Measurements from ENCODE around the gene VWC2L. TPM values are rescaled to one million over a fixed set of nuclear protein-coding genes. Genes with fewer than 3 reads are reported as not detected.

The VWC2L gene
- total RNA-seq, 2 experiments from 2014 or later: not detected

- H3K27ac Mint-ChIP-seq: no peak overlapping the region
- no peak overlapping the region for H3K4me3 Mint-ChIP-seq
- no peak for ATAC-seq (ENCODE audit: low read depth)
- POLR2A ChIA-PET: no interaction called here
- H3K36me3 Mint-ChIP-seq: no peaks in the 10 kb centered on the region
- H3K27me3 Mint-ChIP-seq: no peaks in the 10 kb centered on the region
- DNase-seq: no peak
- H3K4me1 Mint-ChIP-seq: no peaks in the 10 kb centered on the region
- H3K9me3 Mint-ChIP-seq: no peaks in the 10 kb centered on the region
These were observed 9.3 kb upstream of the VWC2L start for GRCh38 chr2:214401580-214401979.

DNA sequence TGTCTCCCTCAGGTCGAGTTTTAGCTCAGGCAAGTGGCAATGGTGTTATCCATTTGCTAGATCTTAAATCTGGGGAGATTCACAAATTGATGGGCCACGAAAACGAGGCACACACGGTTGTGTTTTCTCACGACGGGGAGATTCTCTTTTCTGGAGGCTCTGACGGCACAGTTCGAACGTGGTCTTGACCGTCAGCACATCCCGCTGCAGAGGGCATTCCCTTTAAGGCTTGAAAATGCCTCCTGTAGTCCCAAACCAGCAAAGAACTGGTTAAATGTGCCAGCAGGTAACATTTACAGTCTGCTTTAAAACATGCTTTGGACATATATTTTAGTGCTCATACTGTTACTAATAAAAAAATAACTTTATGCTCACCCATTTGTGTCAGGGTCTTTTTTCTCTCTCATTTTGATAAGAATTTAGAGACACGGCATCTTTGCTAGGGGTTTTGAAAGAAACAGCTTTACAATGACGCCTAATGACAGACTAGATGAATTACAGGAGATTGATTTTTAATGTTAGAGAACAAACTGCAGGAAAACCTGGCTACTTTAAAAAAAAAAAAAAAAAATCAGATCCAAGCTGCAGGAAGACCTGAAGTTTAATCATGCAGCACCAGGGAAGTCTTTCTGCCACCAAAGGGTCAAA lies 602 bp upstream of the VWC2L start:
- DNase-seq (no peak), ATAC-seq (ENCODE audit: low read depth) (no peak)
- no peaks in the 10 kb centered on the region for H3K36me3 Mint-ChIP-seq
- H3K27me3 Mint-ChIP-seq: no peaks in the 10 kb centered on the region
- H3K27ac Mint-ChIP-seq: no peak overlapping the region
- no peaks in the 10 kb centered on the region for H3K4me1 Mint-ChIP-seq
- POLR2A ChIA-PET: no interaction called here
- H3K9me3 Mint-ChIP-seq: no peaks in the 10 kb centered on the region
- no peak overlapping the region for H3K4me3 Mint-ChIP-seq

DNA sequence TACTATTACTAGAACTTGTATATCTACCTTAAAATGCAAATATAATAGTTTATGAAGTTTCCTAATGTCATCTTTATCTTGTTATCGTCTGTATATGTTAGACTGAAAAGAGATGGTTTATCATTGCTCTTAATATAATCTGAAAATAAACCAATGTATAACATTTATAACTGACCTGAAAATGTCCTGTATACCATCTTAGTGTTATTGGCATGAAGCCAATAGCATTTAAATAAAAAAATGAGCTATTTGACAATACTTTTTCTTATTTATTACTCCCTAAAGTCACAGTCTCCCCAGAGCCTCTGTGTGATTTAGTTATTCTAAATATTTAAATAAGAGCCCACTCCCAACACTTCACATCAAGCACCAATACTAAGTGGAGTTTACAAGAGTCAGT lies 1.8 kb downstream of the VWC2L start:
- Mint-ChIP-seq H3K4me3 (no peak overlapping the region), H3K4me1 (no peaks in the 10 kb centered on the region), H3K27ac (no peak overlapping the region), H3K9me3 (no peaks in the 10 kb centered on the region), H3K27me3 (no peaks in the 10 kb centered on the region), H3K36me3 (no peaks in the 10 kb centered on the region)
- no peak for ATAC-seq (ENCODE audit: low read depth)
- no peak for DNase-seq
- POLR2A ChIA-PET: no interaction called here

DNA sequence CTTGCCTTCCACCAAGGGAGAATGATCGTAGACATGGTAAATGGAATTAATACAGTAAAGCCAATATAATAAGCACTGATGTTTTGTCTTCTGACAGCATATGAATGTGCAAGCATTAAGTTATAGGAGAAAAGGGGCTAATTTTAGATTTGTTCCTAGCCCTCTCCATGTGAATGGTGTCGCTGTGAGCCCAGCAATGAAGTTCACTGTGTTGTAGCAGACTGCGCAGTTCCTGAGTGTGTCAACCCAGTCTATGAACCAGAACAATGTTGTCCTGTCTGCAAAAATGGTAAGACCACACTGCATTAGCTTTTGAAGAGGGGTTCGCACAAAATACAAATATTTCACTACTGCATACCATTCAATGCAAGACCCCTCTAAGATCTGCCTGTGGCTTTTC lies 25.6 kb downstream of the VWC2L start:
- Mint-ChIP-seq H3K4me3 (no peak overlapping the region), H3K27me3 (no peaks in the 10 kb centered on the region), H3K36me3 (no peaks in the 10 kb centered on the region), H3K27ac (no peak overlapping the region), H3K4me1 (no peaks in the 10 kb centered on the region), H3K9me3 (no peaks in the 10 kb centered on the region)
- ATAC-seq (ENCODE audit: low read depth): no peak
- DNase-seq: no peak
- POLR2A ChIA-PET: no interaction called here

DNA sequence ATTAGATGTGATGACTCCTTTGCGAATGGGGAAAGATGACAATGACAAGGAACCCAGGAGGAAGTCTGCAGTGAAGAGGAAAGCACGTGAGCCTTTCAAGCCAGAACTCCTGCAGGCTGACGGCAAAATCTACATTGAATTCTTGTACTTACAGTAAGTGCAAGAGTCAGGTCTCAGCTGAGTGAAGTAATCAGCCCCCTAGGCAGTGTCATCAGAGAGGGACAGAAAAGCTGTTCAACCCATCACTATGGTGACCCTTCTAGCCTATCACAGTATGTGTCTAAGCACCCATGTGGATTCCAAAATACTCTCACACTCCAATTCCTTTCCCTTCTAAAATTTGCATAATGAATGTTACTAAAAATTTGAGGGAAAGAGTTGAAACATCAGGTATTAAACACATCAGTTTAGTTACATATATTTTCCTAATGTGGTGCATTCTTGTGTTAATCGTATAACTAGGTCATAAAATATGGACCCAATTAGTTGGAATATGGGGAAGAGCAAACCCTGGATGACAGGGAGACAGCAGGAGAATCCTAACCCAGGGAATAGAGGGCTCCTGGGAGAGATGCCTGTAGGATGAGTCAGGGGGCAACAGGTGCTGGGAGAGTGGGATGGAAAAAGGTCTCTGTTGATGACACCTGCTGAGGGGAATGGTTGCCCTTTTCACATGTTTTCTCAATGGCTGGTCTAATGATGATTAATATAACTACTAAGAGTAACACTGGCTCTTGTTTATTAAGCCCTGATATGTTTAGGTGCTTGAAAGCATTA lies 39.5 kb downstream of the VWC2L start:
- no peak for ATAC-seq (ENCODE audit: low read depth)
- H3K36me3 Mint-ChIP-seq: no peaks in the 10 kb centered on the region
- H3K4me1 Mint-ChIP-seq: no peaks in the 10 kb centered on the region

DNA sequence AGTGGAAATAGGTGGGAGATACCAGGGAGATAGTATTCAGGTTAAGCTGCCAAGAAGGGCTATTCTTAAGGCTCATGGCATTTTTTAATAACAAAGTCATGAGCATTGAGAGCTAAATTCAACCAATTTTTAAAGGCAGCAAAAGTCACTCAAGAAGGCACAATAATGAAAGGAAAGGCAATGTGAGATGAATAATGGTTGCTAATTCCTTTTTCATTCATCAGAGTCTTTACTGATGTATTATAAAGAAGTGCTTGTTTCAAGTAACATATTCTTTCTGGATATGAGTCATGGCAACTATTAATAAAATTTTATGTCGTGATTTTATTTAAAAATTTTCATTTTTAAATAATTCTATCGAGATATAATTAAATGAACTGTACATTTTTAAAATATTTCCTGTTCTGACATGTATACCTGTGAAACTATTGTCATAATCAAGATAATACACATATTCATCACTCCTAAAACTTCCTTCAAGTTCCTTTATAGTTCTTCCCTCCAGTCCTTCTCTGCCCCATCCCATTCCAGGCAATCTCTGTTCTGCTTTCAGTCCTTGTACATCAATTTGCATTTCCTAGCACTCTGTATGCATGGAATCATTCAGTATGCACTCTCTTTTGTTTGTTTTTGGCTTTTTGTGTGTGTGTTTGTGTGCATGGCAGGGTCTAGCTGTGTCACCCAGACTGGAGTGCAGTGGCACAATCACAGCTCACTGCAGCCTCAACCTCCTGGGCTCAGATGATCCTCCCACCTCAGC lies 40.8 kb downstream of the VWC2L start:
- H3K27me3 Mint-ChIP-seq: no peaks in the 10 kb centered on the region
- DNase-seq (no peak), ATAC-seq (ENCODE audit: low read depth) (no peak)
- no peaks in the 10 kb centered on the region for H3K36me3 Mint-ChIP-seq
- no peaks in the 10 kb centered on the region for H3K4me1 Mint-ChIP-seq
- H3K4me3 Mint-ChIP-seq: no peak overlapping the region
- POLR2A ChIA-PET: no interaction called here
- no peak overlapping the region for H3K27ac Mint-ChIP-seq
- H3K9me3 Mint-ChIP-seq: no peaks in the 10 kb centered on the region

More for the DNA sequence above, 39.5 kb downstream of the VWC2L start:
- POLR2A ChIA-PET: no interaction called here
- Mint-ChIP-seq H3K9me3 (no peaks in the 10 kb centered on the region), H3K27ac (no peak overlapping the region), H3K4me3 (no peak overlapping the region), H3K27me3 (no peaks in the 10 kb centered on the region)
- no peak for DNase-seq

- H3K36me3 Mint-ChIP-seq: no peaks in the 10 kb centered on the region
- peaks cover 1% of the 10 kb centered on the region for H3K9me3 Mint-ChIP-seq
- no peaks in the 10 kb centered on the region for H3K27me3 Mint-ChIP-seq
- H3K4me1 Mint-ChIP-seq: no peaks in the 10 kb centered on the region
- POLR2A ChIA-PET: no interaction called here
- DNase-seq (no peak), ATAC-seq (ENCODE audit: low read depth) (no peak)
- H3K4me3 Mint-ChIP-seq: no peak overlapping the region
- no peak overlapping the region for H3K27ac Mint-ChIP-seq
These were observed 54.7 kb downstream of the VWC2L start for GRCh38 chr2:214465363-214466146.

GRCh38 chr2:214469728-214470127 lies 58.9 kb downstream of the VWC2L start:
- no peaks in the 10 kb centered on the region for H3K27me3 Mint-ChIP-seq
- H3K36me3 Mint-ChIP-seq: no peaks in the 10 kb centered on the region
- H3K9me3 Mint-ChIP-seq: no peaks in the 10 kb centered on the region
- no peak for DNase-seq
- no peaks in the 10 kb centered on the region for H3K4me1 Mint-ChIP-seq
- POLR2A ChIA-PET: no interaction called here
- H3K4me3 Mint-ChIP-seq: no peak overlapping the region
- no peak for ATAC-seq (ENCODE audit: low read depth)
- no peak overlapping the region for H3K27ac Mint-ChIP-seq

GRCh38 chr2:214471382-214471781 lies 60.5 kb downstream of the VWC2L start:
- no peaks in the 10 kb centered on the region for H3K27me3 Mint-ChIP-seq
- POLR2A ChIA-PET: no interaction called here
- ATAC-seq (ENCODE audit: low read depth) (no peak), DNase-seq (no peak)
- no peak overlapping the region for H3K4me3 Mint-ChIP-seq
- no peaks in the 10 kb centered on the region for H3K36me3 Mint-ChIP-seq
- H3K4me1 Mint-ChIP-seq: no peaks in the 10 kb centered on the region
- no peak overlapping the region for H3K27ac Mint-ChIP-seq
- H3K9me3 Mint-ChIP-seq: no peaks in the 10 kb centered on the region

DNA sequence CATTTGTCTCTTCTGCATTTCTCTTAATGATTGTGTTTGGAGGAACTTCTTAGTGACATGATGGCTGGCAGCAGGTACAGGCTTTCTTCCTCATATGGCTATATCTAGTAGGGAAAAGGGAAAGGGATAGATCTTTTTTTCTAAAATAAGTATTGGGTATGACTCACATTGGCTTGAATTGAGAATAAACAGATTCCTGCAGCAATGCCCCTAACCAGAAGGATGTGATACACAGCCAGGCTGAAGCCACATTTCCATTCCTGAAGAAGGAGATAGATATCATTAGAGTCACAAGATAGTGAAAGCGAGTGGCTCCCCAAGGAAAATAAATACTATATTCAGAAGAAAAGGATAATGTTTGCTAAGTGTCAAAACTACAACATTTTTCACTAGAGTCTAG lies 61.1 kb downstream of the VWC2L start:
- Mint-ChIP-seq H3K27me3 (no peaks in the 10 kb centered on the region), H3K9me3 (no peaks in the 10 kb centered on the region), H3K4me1 (no peaks in the 10 kb centered on the region), H3K36me3 (no peaks in the 10 kb centered on the region), H3K27ac (no peak overlapping the region), H3K4me3 (no peak overlapping the region)
- POLR2A ChIA-PET: no interaction called here
- DNase-seq (no peak), ATAC-seq (ENCODE audit: low read depth) (no peak)

GRCh38 chr2:214477305-214477704 lies 66.5 kb downstream of the VWC2L start:
- no peak overlapping the region for H3K4me3 Mint-ChIP-seq
- POLR2A ChIA-PET: no interaction called here

GRCh38 chr2:214481204-214481603 lies 70.3 kb downstream of the VWC2L start:
- Mint-ChIP-seq H3K9me3 (no peaks in the 10 kb centered on the region), H3K27me3 (no peaks in the 10 kb centered on the region), H3K36me3 (no peaks in the 10 kb centered on the region), H3K4me3 (no peak overlapping the region), H3K4me1 (no peaks in the 10 kb centered on the region), H3K27ac (no peak overlapping the region)
- no peak for ATAC-seq (ENCODE audit: low read depth)
- POLR2A ChIA-PET: no interaction called here
- DNase-seq: no peak

More at GRCh38 chr2:214477305-214477704, 66.5 kb downstream of the VWC2L start:
- no peaks in the 10 kb centered on the region for H3K36me3 Mint-ChIP-seq
- H3K9me3 Mint-ChIP-seq: no peaks in the 10 kb centered on the region
- H3K4me1 Mint-ChIP-seq: no peaks in the 10 kb centered on the region
- no peaks in the 10 kb centered on the region for H3K27me3 Mint-ChIP-seq
- DNase-seq: no peak
- H3K27ac Mint-ChIP-seq: no peak overlapping the region
- no peak for ATAC-seq (ENCODE audit: low read depth)

DNA sequence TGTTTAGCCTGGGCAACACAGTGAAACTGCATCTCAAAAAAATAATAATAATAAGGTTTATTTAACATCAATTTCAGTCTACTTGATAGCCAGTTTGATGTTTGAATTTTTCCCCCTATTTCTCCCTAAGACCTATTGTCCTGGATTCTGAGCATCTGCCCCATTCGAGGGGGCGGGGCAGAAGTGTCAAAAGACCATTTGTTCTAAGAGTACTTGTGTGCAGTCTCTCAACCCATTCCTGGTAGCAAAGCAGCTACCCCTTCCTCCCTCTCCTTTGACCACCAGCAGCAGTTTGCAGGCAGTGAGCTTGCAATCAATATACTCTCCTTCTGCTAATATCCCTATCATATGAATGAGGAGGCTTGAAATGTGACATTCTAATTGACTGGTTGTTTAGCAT lies 71.9 kb downstream of the VWC2L start:
- Mint-ChIP-seq H3K27ac (no peak overlapping the region), H3K27me3 (no peaks in the 10 kb centered on the region), H3K4me1 (no peaks in the 10 kb centered on the region), H3K9me3 (no peaks in the 10 kb centered on the region), H3K36me3 (no peaks in the 10 kb centered on the region), H3K4me3 (no peak overlapping the region)
- no peak for DNase-seq
- POLR2A ChIA-PET: no interaction called here
- ATAC-seq (ENCODE audit: low read depth): no peak
